Measurements from ENCODE around the gene GALK2. TPM values are rescaled to one million over a fixed set of nuclear protein-coding genes. Genes with fewer than 3 reads are reported as not detected.

The GALK2 gene
- total and polyA plus RNA-seq, 2 of the 4 experiments (the other 2 are of a cell fraction) = 27.0 to 63.6 TPM

- Histone ChIP-seq H3K9me1 (ENCODE audit: insufficient read depth, low read length) (peaks cover 11% of the 10 kb centered on the region), H3K14ac (replicated peaks; ENCODE audit: low read depth, low read length) (no peak overlapping the region), H3K4me2 (ENCODE audit: low read depth, low read length) (no peak overlapping the region), H2BK20ac (ENCODE audit: low read depth, low read length) (no peak overlapping the region), H3K23ac (ENCODE audit: low read depth, low read length) (no peak overlapping the region), H3K27ac (ENCODE audit: insufficient read depth, low read length) (no peak overlapping the region), H2AK5ac (ENCODE audit: low read depth, low read length) (no peak overlapping the region), H4K91ac (ENCODE audit: insufficient read depth, low read depth, low read length) (no peak overlapping the region), H3K4me3 (ENCODE audit: insufficient read depth, low read depth, low read length) (no peak overlapping the region), H2BK120ac (ENCODE audit: low read depth, low read length) (no peak overlapping the region), H3K27me3 (ENCODE audit: control insufficient read depth, insufficient read depth, low read length) (no peaks in the 10 kb centered on the region), H3K4ac (ENCODE audit: low read depth, low read length) (no peak overlapping the region), H3K18ac (ENCODE audit: low read depth, low read length) (no peak overlapping the region), H2AFZ (replicated peaks; ENCODE audit: low read length, poor library complexity) (no peak overlapping the region), H3K4me1 (ENCODE audit: control insufficient read depth, insufficient read depth, low read length) (peaks cover 6% of the 10 kb centered on the region), H2AK9ac (replicated peaks; ENCODE audit: low read depth, low read length, poor library complexity) (no peak overlapping the region), H3K36me3 (ENCODE audit: control insufficient read depth, insufficient read depth, low read length) (peaks cover 5% of the 10 kb centered on the region), H3K79me1 (ENCODE audit: low read depth in 1 of 2, low read length in 2 of 2) (peaks cover 10 to 36% of the 10 kb centered on the region in 2 experiments), H2BK5ac (ENCODE audit: low read depth, low read length, poor library complexity, severe bottlenecking) (no peak overlapping the region), H4K8ac (ENCODE audit: low read depth in 2 of 2, low read length in 2 of 2) (no peak overlapping the region), H4K5ac (ENCODE audit: low read depth, low read length) (no peak overlapping the region), H3K9me3 (ENCODE audit: control insufficient read depth, insufficient read depth, low read length) (no peaks in the 10 kb centered on the region), H3K56ac (ENCODE audit: extremely low read depth, insufficient read depth, low read length) (no peak overlapping the region), H4K20me1 (ENCODE audit: insufficient read depth, low read length) (peaks cover 4% of the 10 kb centered on the region; the same call in 1 of the 2 replicates), H2BK15ac (ENCODE audit: low read depth, low read length) (no peak overlapping the region), H3K9ac (ENCODE audit: low read depth, low read length) (no peak overlapping the region)
- DNase-seq = no peak
- no TSS peak for BruUV-seq (replicated peaks)
- intact Hi-C loops (cut with micrococcal nuclease) (no loop called here), in situ Hi-C loops (cut with MboI; ENCODE audit: low sequenced_read_pairs) (no loop called here), dilution Hi-C loops (cut with HindIII; ENCODE audit: low sequenced_read_pairs, unreplicated experiment) (no loop called here)
- no peak for ATAC-seq (ENCODE audit: low read depth)
- TF ChIP-seq MXI1 (IDR thresholded peaks at IDR 0.05; ENCODE audit: borderline replicate concordance, low read depth, low read length) (no peak), MAZ (IDR thresholded peaks at IDR 0.05; ENCODE audit: borderline replicate concordance, low read depth, low read length) (no peak), FOS (IDR thresholded peaks at IDR 0.05; ENCODE audit: low read depth, low read length) (no peak), CHD1 (IDR thresholded peaks at IDR 0.05; ENCODE audit: low read depth, low read length) (no peak), BHLHE40 (IDR thresholded peaks at IDR 0.05; ENCODE audit: low read depth, low read length) (no peak), RCOR1 (IDR thresholded peaks at IDR 0.05; ENCODE audit: insufficient replicate concordance, low read length) (no peak), RFX5 (IDR thresholded peaks at IDR 0.05; ENCODE audit: low read depth, low read length) (no peak), POLR2A (IDR thresholded peaks at IDR 0.05; ENCODE audit: low read depth, low read length) (no peak), CEBPB (IDR thresholded peaks at IDR 0.05; ENCODE audit: low read depth, low read length) (no peak), RAD21 (IDR thresholded peaks at IDR 0.05; ENCODE audit: low read length) (no peak), CTCF (conservative IDR thresholded peaks at IDR 0.05; ENCODE audit: low read depth, low read length) (no peak)
- POLR2A ChIA-PET (ENCODE audit: unreplicated experiment) = no interaction called here
- CTCF ChIA-PET = no interaction called here
These were observed 139.8 kb downstream of the GALK2 start for GRCh38 chr15:49309889-49310288.
